ENCODE measurements around the gene CDC25B.
A peak's percentile ranks its signal among the peaks of the same experiment; 100 is the strongest.
"Not testable (repeated sequence)": the region's sequence is repeated elsewhere in the genome, so short reads cannot be mapped to it uniquely, and the experiment has no call there.

Gene CDC25B

DNA sequence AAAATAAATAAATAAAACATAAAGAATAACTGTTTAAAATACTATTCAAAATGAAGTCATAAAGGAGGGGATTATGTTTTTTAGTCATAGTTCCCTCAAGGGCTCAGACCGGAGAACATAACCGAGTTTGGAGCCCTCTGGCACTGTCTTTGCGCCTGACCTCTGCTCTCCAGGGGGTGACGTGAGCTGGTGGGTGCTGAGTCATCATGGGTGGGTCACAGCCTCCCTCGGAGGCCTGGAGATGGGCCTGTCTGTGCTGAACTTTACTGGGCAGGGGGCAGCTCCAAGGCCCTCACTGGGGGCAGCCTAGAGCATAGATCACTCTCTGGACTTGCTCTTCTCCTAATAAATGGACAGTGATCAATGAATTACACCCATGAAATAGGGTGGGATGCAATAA, 47.4 kb downstream of the CDC25B start:
- DNase-seq (ENCODE audit: low spot score) = no peak
- TF ChIP-seq, protein P1, sequence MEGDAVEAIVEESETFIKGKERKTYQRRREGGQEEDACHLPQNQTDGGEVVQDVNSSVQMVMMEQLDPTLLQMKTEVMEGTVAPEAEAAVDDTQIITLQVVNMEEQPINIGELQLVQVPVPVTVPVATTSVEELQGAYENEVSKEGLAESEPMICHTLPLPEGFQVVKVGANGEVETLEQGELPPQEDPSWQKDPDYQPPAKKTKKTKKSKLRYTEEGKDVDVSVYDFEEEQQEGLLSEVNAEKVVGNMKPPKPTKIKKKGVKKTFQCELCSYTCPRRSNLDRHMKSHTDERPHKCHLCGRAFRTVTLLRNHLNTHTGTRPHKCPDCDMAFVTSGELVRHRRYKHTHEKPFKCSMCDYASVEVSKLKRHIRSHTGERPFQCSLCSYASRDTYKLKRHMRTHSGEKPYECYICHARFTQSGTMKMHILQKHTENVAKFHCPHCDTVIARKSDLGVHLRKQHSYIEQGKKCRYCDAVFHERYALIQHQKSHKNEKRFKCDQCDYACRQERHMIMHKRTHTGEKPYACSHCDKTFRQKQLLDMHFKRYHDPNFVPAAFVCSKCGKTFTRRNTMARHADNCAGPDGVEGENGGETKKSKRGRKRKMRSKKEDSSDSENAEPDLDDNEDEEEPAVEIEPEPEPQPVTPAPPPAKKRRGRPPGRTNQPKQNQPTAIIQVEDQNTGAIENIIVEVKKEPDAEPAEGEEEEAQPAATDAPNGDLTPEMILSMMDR (IDR thresholded peaks at IDR 0.05; ENCODE audit: extremely low read depth, missing control alignments) = no peak

DNA sequence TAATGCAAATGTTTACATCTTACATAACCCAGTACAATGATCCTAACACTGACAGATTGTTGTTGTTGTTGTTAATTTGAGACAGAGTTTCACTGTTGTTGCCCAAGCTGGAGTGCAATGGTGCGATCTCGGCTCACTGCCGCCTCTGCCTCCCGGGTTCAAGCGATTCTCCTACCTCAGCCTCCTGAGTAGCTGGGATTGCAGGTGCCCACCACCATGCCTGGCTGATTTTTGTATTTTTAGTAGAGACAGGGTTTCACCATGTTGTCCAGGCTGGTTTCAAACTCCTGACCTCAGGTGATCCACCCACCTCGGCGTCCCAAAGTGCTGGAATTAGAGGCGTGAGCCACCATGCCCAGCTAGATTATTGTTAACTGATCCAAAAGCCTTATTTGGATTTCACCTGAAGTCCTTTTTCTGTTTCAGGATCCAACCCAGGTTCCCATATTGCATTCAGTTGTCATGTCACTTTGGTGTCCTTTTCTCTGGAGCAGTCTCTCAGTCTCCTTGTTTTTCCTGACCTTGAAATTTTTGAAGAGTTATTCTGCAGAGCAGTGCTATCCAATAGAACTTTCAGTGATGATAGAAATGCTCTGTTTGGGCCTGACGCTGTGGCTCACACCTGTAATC, 48.0 kb downstream of the CDC25B start:
- DNase-seq (ENCODE audit: low spot score) = not testable (repeated sequence)

- TF ChIP-seq, protein P1 (IDR thresholded peaks at IDR 0.05; ENCODE audit: extremely low read depth, missing control alignments) = no peak
These were observed 50.2 kb downstream of the CDC25B start for GRCh38 chr20:3846378-3846739.

DNA sequence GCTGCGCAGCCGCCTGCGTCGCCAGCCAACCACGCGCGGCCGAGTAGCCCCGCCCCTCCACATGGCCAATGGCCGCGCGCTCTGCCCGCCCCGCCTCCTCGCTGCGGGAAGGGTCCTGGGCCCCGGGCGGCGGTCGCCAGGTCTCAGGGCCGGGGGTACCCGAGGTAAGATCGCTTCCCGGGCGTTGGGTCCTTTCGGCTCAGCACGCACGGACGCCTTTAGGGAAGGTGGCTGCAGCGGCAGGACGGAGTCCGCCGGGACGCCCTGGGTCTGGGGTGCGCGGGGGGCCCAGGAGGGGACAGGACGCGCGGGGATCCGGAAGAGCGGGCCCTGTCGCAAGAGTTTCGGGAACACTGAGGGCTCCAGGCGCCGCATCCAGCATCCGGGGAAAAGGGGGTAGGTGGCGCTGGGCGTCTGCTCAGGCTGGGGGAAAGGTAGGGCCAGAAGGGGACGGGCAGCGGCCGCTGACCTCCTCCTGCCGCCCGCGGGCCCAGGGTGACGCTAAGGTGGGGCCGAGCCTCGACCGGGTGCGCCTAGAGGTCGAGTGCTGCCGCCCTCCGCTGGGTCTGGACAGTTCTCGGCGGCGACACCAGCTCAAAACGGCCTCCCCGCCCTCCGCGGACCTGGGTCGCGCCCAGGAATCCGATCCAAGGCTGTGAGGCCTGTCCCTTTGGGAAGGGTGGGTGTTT, 50.8 kb downstream of the CDC25B start, which contains the start of gene MAVS:
MAVS (plus strand) TSS at position 95 of the 689 bp plus-strand sequence. CDS start 7,791 bp downstream, outside the sequence.
- DNase-seq (ENCODE audit: low spot score) = peak; percentile 95
- TF ChIP-seq, protein P1 (IDR thresholded peaks at IDR 0.05; ENCODE audit: extremely low read depth, missing control alignments) = peak; percentile 13

More at GRCh38 chr20:3846378-3846739, 50.2 kb downstream of the CDC25B start:
- no peak for DNase-seq (ENCODE audit: low spot score)

- TF ChIP-seq, protein P1 (IDR thresholded peaks at IDR 0.05; ENCODE audit: extremely low read depth, missing control alignments) = no peak
- DNase-seq (ENCODE audit: low spot score) = no peak
These were observed 51.4 kb downstream of the CDC25B start for GRCh38 chr20:3847429-3847940.

GRCh38 chr20:3848565-3848964, 52.5 kb downstream of the CDC25B start:
- TF ChIP-seq, protein P1 (IDR thresholded peaks at IDR 0.05; ENCODE audit: extremely low read depth, missing control alignments) = no peak
- DNase-seq (ENCODE audit: low spot score) = no peak

DNA sequence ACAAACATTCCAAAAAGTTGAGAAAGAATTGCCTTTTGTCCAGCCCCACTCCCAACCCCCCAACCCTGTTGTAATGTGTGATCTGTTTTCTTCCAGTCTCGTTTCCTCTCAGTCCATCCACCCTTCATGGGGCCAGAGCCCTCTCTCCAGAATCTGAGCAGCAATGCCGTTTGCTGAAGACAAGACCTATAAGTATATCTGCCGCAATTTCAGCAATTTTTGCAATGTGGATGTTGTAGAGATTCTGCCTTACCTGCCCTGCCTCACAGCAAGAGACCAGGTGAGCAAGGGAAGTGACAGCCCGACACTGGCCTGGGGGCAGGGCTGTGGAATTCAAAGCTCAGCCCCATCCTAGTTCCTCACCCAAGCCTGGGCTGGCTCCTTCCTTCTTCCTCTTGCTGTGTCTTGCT, 58.4 kb downstream of the CDC25B start:
- DNase-seq (ENCODE audit: low spot score) = no peak
- TF ChIP-seq, protein P1 (IDR thresholded peaks at IDR 0.05; ENCODE audit: extremely low read depth, missing control alignments) = no peak
